Endodermal cell (in vitro differentiated cells): ENCODE data around the gene ADD1. TPM values are rescaled to one million over a fixed set of nuclear protein-coding genes. Genes with fewer than 3 reads are reported as not detected.

Source experiments
- DNase-seq: peaks from one replicate; pipeline ENCODE4 v3.0.0-alpha.2; 2017
- H3K27ac ChIP-seq: 2 replicates; pipeline ENCODE4 v1.5.1; 2013; ENCODE audit warnings: mild to moderate bottlenecking, low read depth, low read length, moderate library complexity
- H3K27me3 ChIP-seq: 2 replicates; pipeline ENCODE4 v1.6.1; 2013; ENCODE audit warnings: mild to moderate bottlenecking, low read length, moderate library complexity; ENCODE audit not compliant: insufficient read depth, control insufficient read depth, poor library complexity, severe bottlenecking
- H3K36me3 ChIP-seq: 2 replicates; pipeline ENCODE4 v1.7.0; 2013; ENCODE audit warnings: mild to moderate bottlenecking, low read length, moderate library complexity; ENCODE audit not compliant: control insufficient read depth, insufficient read depth
- H3K4me1 ChIP-seq: one replicate; pipeline ENCODE4 v1.7.0; 2013; ENCODE audit warnings: low read length; ENCODE audit not compliant: control insufficient read depth, insufficient read depth
- H3K4me3 ChIP-seq: 2 replicates; pipeline ENCODE4 v1.5.1; 2013; ENCODE audit warnings: mild to moderate bottlenecking, low read length, moderate library complexity
- H3K9ac ChIP-seq: 2 replicates; pipeline ENCODE4 v1.6.1; 2013; ENCODE audit warnings: mild to moderate bottlenecking, low read length, moderate library complexity; ENCODE audit not compliant: poor library complexity, severe bottlenecking; ENCODE audit errors: extremely low read depth
- H3K9me3 ChIP-seq: 2 replicates; pipeline ENCODE4 v1.6.1; 2013; ENCODE audit warnings: mild to moderate bottlenecking, low read length, moderate library complexity; ENCODE audit not compliant: control insufficient read depth
- H3K27ac Mint-ChIP-seq: 2 replicates; pipeline ENCODE4 v1.8.0; 2020; ENCODE audit warnings: mixed read lengths
- H3K27me3 Mint-ChIP-seq: 2 replicates; pipeline ENCODE4 v1.8.0; 2021; ENCODE audit warnings: mild to moderate bottlenecking, mixed read lengths; ENCODE audit not compliant: insufficient read depth
- H3K36me3 Mint-ChIP-seq: 2 replicates; pipeline ENCODE4 v1.8.0; 2020; ENCODE audit warnings: low read depth, mixed read lengths
- H3K4me1 Mint-ChIP-seq: 2 replicates; pipeline ENCODE4 v1.8.0; 2020; ENCODE audit warnings: mixed read lengths
- H3K4me3 Mint-ChIP-seq: 2 replicates; pipeline ENCODE4 v1.8.0; 2020; ENCODE audit warnings: mild to moderate bottlenecking, moderate library complexity, mixed read lengths
- H3K9me3 Mint-ChIP-seq: 2 replicates; pipeline ENCODE4 v1.8.0; 2020; ENCODE audit warnings: mild to moderate bottlenecking, mixed read lengths
- CTCF ChIP-seq: fragments of 200-600 bp; sonication (generic); conservative IDR thresholded peaks from 2 replicates; pipeline ENCODE4 v1.5.0; 2021; ENCODE audit warnings: antibody characterized with exemption, mild to moderate bottlenecking
- WGBS, 2 experiments: methylation state at CpG; one replicate each; pipeline versions ENCODE4 v1.1.5 to v1.1.7; 2013; ENCODE audit warnings: missing lambda C conversion rate in 2 of 2, mixed read lengths in 1 of 2; ENCODE audit not compliant: insufficient coverage in 1 of 2, insufficient read length in 1 of 2; 5-methylcytosine and 5-hydroxymethylcytosine counted together
- total RNA-seq, 2 donors: library from RNA; stranded (reverse); fragmentation: NEBNext Ultra II Directional in 1 of 2; extraction: Animal tissue kit (Norgen Biotek cat#: 25700) in 1 of 2; gene quantifications; 2 replicates in 1 of 2; 3 replicates in 1 of 2; pipeline ENCODE4 v1.2.1, GENCODE V29; 2021

Gene ADD1
- total RNA-seq, 2 donors from 2014 or later: 231 to 257 TPM

- H3K4me3 ChIP-seq: no peak overlapping the region
- no peak overlapping the region for H3K4me3 Mint-ChIP-seq
- 89 to 90% methylated on average over 7 to 8 of the region's 8 CpGs for WGBS, 2 experiments
Observed at GRCh38 chr4:2837904-2838496, 5.6 kb upstream of the ADD1 start.

DNA sequence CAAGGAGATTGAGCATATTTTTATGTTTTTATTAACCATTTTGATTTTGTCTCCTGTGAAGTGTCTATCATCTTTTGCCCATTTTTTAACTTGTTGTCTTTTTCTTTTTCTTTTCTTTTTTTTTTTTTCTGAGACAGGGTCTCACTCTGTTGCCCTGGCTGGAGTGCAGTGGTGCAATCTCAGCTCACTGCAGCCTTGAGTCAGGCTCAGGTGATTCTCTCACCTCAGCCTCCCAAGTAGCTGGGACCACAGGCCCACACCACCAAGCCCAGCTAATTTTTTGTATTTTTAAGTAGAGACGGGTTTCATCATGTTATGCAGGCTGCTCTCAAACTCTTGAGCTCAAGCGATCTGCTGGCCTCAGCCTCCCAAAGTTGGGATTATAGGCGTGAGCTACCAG, 4.6 kb upstream of the ADD1 start:
- no peak for DNase-seq
- Mint-ChIP-seq H3K4me1 (peaks cover 19% of the 10 kb centered on the region), H3K9me3 (peaks cover 10% of the 10 kb centered on the region), H3K27ac (no peak overlapping the region), H3K36me3 (peaks cover 11% of the 10 kb centered on the region), H3K27me3 (no peaks in the 10 kb centered on the region), H3K4me3 (no peak overlapping the region)
- Histone ChIP-seq H3K27me3 (no peaks in the 10 kb centered on the region), H3K36me3 (peaks cover 17% of the 10 kb centered on the region), H3K4me3 (no peak overlapping the region), H3K4me1 (peaks cover 2% of the 10 kb centered on the region), H3K9me3 (peaks cover 10% of the 10 kb centered on the region), H3K9ac (no peak overlapping the region), H3K27ac (no peak overlapping the region)
- TF ChIP-seq CTCF: no peak
- 96 to 100% methylated on average over 1 to 3 of the region's 3 CpGs for WGBS, 2 experiments

More at GRCh38 chr4:2837904-2838496, 5.6 kb upstream of the ADD1 start:
- peaks cover 27% of the 10 kb centered on the region for H3K36me3 ChIP-seq
- H3K27ac Mint-ChIP-seq: peak overlapping the region; percentile 52
- H3K27me3 Mint-ChIP-seq: no peaks in the 10 kb centered on the region
- peaks cover 10% of the 10 kb centered on the region for H3K9me3 ChIP-seq
- no peak overlapping the region for H3K9ac ChIP-seq
- peak; percentile 42 for DNase-seq
- peaks cover 2% of the 10 kb centered on the region for H3K4me1 ChIP-seq
- no peak overlapping the region for H3K27ac ChIP-seq
- peaks cover 19% of the 10 kb centered on the region for H3K4me1 Mint-ChIP-seq
- H3K9me3 Mint-ChIP-seq: peaks cover 10% of the 10 kb centered on the region
- no peaks in the 10 kb centered on the region for H3K27me3 ChIP-seq
- peaks cover 17% of the 10 kb centered on the region for H3K36me3 Mint-ChIP-seq
- TF ChIP-seq CTCF: no peak

DNA sequence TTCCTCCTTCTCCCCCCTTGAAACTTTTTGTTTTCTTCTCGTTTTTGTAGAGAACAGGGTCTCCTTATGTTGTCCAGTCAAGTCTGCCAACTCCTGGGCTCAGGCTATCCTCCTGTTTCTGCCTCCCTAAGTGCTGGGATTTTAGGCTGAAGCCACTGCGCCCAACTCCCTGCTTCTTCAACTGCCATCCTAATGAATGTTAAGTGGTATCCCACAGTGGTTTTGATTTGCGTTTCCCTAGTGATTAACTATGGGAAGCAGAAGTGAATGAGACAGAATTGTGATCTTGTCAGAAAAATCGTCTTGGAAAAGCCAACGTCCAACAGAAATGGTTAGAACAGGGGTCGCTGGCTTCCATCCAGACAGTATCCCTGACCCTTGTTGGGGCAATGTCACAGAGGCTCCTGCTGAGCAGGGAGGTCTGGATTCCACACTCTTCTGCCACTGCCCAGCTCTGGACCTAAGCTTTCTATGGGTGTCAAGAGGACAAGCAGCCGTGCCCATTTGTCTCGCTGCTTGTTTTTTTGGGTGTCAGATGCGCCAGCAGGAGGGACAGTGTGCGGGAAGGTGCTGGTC, 869 bp upstream of the ADD1 start:
- peak overlapping the region; percentile 78 for H3K27ac ChIP-seq
- no peaks in the 10 kb centered on the region for H3K27me3 Mint-ChIP-seq

More for the DNA sequence above, 869 bp upstream of the ADD1 start:
- TF ChIP-seq CTCF: no peak
- Histone ChIP-seq H3K9me3 (peaks cover 10% of the 10 kb centered on the region), H3K36me3 (no peaks in the 10 kb centered on the region), H3K9ac (peak overlapping the region; percentile 79), H3K4me1 (peaks cover 2% of the 10 kb centered on the region), H3K27me3 (no peaks in the 10 kb centered on the region), H3K4me3 (peak overlapping the region; percentile 87)
- DNase-seq: peak; percentile 82
- 13 to 21% methylated on average over 6 to 10 of the region's 10 CpGs for WGBS, 2 experiments
- Mint-ChIP-seq H3K9me3 (peaks cover 10% of the 10 kb centered on the region), H3K27ac (no peak overlapping the region), H3K36me3 (peaks cover 3% of the 10 kb centered on the region), H3K4me1 (peaks cover 30% of the 10 kb centered on the region), H3K4me3 (peak overlapping the region; percentile 82)
